ENCODE data around the gene VANGL2. TPM values are rescaled to one million over a fixed set of nuclear protein-coding genes. Genes with fewer than 3 reads are reported as not detected.

Gene VANGL2
- total and polyA plus RNA-seq, 9 of the 15 experiments (the other 6 are each of a cell fraction or from before 2014, with no cell fraction given): 0.28 to 4.0 (median 0.98) TPM

DNA sequence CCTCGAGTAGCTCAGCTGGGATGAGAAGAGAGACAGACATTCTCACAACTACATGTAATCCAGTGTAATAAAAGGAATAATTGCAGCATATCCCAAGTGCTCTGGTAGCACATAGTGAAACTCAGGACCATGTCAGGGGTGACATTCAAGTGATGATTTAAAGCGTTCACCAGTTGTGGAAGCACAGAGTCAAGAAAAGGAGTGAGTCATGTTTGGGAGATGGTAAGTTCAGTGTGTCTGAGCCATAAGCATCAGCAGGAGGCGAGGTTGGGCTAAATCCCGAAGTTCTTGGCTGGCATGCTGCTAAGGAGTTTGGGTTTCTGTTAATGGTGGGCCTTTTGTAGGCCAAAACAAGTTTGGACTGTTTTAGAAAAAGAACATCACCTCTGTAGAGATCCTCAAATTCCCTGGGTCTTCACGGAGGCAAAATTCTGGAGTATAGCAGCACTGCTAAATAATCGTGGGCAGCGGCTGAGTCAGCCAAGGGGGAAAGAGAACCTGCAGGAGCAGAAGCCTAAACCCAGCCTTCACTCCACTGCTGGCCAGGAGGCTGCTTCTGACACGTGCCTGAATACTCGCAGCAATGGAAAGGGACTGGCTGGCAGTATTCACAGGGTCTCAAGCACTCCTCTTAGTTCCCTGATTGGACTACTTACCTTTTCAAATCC lies 40.7 kb upstream of the VANGL2 start (continued):
- TF ChIP-seq, protein P1, sequence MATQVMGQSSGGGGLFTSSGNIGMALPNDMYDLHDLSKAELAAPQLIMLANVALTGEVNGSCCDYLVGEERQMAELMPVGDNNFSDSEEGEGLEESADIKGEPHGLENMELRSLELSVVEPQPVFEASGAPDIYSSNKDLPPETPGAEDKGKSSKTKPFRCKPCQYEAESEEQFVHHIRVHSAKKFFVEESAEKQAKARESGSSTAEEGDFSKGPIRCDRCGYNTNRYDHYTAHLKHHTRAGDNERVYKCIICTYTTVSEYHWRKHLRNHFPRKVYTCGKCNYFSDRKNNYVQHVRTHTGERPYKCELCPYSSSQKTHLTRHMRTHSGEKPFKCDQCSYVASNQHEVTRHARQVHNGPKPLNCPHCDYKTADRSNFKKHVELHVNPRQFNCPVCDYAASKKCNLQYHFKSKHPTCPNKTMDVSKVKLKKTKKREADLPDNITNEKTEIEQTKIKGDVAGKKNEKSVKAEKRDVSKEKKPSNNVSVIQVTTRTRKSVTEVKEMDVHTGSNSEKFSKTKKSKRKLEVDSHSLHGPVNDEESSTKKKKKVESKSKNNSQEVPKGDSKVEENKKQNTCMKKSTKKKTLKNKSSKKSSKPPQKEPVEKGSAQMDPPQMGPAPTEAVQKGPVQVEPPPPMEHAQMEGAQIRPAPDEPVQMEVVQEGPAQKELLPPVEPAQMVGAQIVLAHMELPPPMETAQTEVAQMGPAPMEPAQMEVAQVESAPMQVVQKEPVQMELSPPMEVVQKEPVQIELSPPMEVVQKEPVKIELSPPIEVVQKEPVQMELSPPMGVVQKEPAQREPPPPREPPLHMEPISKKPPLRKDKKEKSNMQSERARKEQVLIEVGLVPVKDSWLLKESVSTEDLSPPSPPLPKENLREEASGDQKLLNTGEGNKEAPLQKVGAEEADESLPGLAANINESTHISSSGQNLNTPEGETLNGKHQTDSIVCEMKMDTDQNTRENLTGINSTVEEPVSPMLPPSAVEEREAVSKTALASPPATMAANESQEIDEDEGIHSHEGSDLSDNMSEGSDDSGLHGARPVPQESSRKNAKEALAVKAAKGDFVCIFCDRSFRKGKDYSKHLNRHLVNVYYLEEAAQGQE (IDR thresholded peaks at IDR 0.05; ENCODE audit: borderline replicate concordance): peak; percentile 11; the same call in 1 of the 2 replicates
- TF ChIP-seq, protein P1 (CRISPR knock-in tag; IDR thresholded peaks at IDR 0.05; ENCODE audit: low read depth): no peak
- no peak for TF ChIP-seq TRIM28 (IDR thresholded peaks at IDR 0.05)
- no peak for TF ChIP-seq PTRF (tag; IDR thresholded peaks at IDR 0.05)
- no peak for TF ChIP-seq NR2C1 (IDR thresholded peaks at IDR 0.05)
- TF ChIP-seq NR2C1 (tag; IDR thresholded peaks at IDR 0.05): no peak
- TF ChIP-seq DPF2 (IDR thresholded peaks at IDR 0.05): no peak
- TF ChIP-seq, protein P2, sequence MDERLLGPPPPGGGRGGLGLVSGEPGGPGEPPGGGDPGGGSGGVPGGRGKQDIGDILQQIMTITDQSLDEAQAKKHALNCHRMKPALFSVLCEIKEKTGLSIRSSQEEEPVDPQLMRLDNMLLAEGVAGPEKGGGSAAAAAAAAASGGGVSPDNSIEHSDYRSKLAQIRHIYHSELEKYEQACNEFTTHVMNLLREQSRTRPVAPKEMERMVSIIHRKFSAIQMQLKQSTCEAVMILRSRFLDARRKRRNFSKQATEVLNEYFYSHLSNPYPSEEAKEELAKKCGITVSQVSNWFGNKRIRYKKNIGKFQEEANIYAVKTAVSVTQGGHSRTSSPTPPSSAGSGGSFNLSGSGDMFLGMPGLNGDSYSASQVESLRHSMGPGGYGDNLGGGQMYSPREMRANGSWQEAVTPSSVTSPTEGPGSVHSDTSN (CRISPR knock-in tag; IDR thresholded peaks at IDR 0.05; ENCODE audit: low read depth): no peak
- TF ChIP-seq, protein P2 (tag; conservative IDR thresholded peaks at IDR 0.05; ENCODE audit: low read depth): peak; percentile 72
- no peak for TF ChIP-seq ZNF282 (CRISPR knock-in tag; IDR thresholded peaks at IDR 0.05)
- no peak for TF ChIP-seq GTF2F1 (IDR thresholded peaks at IDR 0.05; ENCODE audit: low read depth, low read length)
- no peak for TF ChIP-seq ZNF224 (CRISPR knock-in tag; IDR thresholded peaks at IDR 0.05)
- TF ChIP-seq, protein P3, sequence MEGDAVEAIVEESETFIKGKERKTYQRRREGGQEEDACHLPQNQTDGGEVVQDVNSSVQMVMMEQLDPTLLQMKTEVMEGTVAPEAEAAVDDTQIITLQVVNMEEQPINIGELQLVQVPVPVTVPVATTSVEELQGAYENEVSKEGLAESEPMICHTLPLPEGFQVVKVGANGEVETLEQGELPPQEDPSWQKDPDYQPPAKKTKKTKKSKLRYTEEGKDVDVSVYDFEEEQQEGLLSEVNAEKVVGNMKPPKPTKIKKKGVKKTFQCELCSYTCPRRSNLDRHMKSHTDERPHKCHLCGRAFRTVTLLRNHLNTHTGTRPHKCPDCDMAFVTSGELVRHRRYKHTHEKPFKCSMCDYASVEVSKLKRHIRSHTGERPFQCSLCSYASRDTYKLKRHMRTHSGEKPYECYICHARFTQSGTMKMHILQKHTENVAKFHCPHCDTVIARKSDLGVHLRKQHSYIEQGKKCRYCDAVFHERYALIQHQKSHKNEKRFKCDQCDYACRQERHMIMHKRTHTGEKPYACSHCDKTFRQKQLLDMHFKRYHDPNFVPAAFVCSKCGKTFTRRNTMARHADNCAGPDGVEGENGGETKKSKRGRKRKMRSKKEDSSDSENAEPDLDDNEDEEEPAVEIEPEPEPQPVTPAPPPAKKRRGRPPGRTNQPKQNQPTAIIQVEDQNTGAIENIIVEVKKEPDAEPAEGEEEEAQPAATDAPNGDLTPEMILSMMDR (IDR thresholded peaks at IDR 0.05 in 2 of 3, conservative IDR thresholded peaks at IDR 0.05 in 1 of 3; ENCODE audit: insufficient read depth in 2 of 3, low read depth in 1 of 3, low read length in 3 of 3): peak in 1 of 3 experiments; percentile 17; a peak in 1 of 6 replicates

Measured in K562 (cell line).